T-helper 2 cell treated with Interferon-gamma antibody and Interleukin-4, amounts not matched to agents 5 μg/mL and 100 μg/mL, for 36 hours (primary cell): ENCODE results near the gene FZD10.

Source experiments
- DNase-seq: peaks from one replicate; pipeline ENCODE4 v3.0.0; 2021; ENCODE audit warnings: low spot score
- H3K27ac Mint-ChIP-seq: one replicate; pipeline ENCODE4 v1.8.0; 2021; ENCODE audit warnings: mild to moderate bottlenecking, mixed read lengths
- H3K27me3 Mint-ChIP-seq: one replicate; pipeline ENCODE4 v1.8.0; 2021; ENCODE audit warnings: low read depth, mixed read lengths
- H3K36me3 Mint-ChIP-seq: one replicate; pipeline ENCODE4 v1.8.0; 2021; ENCODE audit warnings: low read depth, mixed read lengths
- H3K4me1 Mint-ChIP-seq: one replicate; pipeline ENCODE4 v1.8.0; 2021; ENCODE audit warnings: low read depth, mixed read lengths
- H3K4me3 Mint-ChIP-seq: one replicate; pipeline ENCODE4 v1.8.0; 2022; ENCODE audit warnings: mild to moderate bottlenecking, moderate library complexity, mixed read lengths
- H3K9me3 Mint-ChIP-seq: one replicate; pipeline ENCODE4 v1.8.0; 2021; ENCODE audit warnings: mixed read lengths

FZD10 gene

DNA sequence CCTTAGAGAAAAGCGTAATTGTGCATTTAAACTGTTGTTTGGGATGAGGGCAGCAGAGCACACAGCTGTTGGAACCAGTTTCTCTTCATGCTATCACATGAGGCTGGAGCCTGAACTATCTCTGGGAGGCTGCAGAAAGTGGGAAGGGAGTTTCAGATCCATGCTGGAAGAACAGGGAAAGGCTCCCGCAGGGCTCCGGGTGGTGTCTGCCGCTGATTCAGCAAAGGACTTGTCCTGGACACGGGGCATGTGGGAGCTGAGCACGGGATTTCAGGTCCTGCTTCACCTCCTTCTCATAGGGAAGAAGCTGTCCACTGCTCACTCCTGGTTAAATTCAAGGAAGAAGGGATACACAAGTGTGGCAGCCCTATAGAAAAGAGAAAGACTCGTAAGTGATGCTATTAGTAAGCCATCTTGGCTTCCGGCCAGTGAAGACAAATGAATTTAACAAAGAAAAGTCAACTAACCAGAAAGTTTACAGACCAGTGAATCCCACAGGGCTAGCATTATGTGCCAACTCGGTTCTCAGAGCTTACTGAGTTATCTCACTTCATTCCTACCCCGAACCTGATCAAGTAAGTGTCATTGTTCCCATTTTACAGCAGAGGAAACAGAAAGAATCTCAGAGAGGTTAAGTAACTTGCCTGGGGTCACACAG is 6.7 kb upstream of the FZD10 start:
- no peak for DNase-seq
- H3K36me3 Mint-ChIP-seq, result no peaks in the 10 kb centered on the region
- H3K4me3 Mint-ChIP-seq, result no peak overlapping the region
- H3K4me1 Mint-ChIP-seq, result no peaks in the 10 kb centered on the region
- no peaks in the 10 kb centered on the region for H3K9me3 Mint-ChIP-seq
- H3K27ac Mint-ChIP-seq, result no peak overlapping the region
- peaks cover 6% of the 10 kb centered on the region for H3K27me3 Mint-ChIP-seq

GRCh38 chr12:130156652-130157275 is 5.5 kb upstream of the FZD10 start:
- peaks cover 11% of the 10 kb centered on the region for H3K27me3 Mint-ChIP-seq
- H3K27ac Mint-ChIP-seq, result no peak overlapping the region
- H3K9me3 Mint-ChIP-seq, result no peaks in the 10 kb centered on the region
- H3K4me3 Mint-ChIP-seq, result no peak overlapping the region
- H3K36me3 Mint-ChIP-seq, result no peaks in the 10 kb centered on the region
- DNase-seq, result no peak
- H3K4me1 Mint-ChIP-seq, result no peaks in the 10 kb centered on the region

DNA sequence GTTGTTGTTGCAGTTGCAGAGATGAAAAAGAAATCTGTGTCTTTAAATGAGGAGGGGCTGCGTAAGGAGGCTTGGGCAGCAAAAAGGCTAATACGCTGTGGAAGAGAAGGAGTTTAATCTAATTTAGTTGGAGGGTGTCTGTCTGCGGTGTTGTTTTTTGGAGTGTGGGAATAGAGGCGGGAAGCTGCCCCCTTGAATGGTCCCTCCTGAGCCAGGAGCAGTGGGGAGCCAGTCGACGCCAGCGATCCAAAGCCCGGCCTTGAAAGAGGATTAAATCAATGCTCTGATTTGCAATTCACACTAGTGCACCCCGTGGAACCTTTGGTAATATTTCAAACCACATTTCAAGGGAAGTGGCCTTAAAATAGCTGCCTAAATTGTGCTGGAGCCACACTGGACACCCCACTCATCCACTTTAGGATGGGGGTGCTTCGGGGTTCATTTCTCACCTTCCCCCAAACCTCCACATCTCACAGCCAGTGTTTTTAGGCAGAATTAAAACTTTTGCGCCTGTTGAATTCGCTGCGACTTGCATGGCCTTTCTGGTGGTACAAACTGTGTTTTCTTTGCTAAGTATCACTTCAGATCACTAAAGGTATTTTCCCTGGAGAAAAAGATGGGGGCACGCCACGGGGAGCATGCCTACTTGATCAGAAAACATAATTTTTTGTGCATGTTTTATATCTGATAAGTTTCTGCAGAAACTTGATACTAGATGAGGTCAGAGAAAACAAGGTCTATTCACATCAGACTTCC is 4.1 kb upstream of the FZD10 start:
- Mint-ChIP-seq H3K36me3 (no peaks in the 10 kb centered on the region), H3K27ac (no peak overlapping the region), H3K4me1 (no peaks in the 10 kb centered on the region), H3K27me3 (peaks cover 15% of the 10 kb centered on the region), H3K4me3 (no peak overlapping the region), H3K9me3 (no peaks in the 10 kb centered on the region)
- DNase-seq, result no peak

GRCh38 chr12:130158754-130159059 is 3.6 kb upstream of the FZD10 start:
- no peak for DNase-seq
- H3K36me3 Mint-ChIP-seq, result no peaks in the 10 kb centered on the region

DNA sequence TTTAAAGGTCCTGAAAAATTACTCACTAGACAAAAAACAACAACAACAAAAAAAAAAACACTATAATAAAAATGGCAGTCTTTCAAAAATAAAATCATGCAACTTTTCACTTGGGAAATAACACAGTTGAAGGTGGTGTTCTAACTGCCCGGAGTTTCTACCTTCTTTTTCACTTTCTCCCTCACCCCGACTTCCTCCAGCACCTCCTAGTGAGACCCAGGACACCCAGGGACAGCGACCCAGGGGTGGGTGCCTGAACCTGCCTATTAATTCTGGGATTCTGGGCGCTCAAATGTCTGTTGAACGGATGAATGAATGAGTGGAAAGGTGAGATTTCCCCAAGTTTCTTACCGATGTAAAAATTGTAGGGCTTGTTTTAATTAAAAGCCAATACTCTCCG is 2.0 kb upstream of the FZD10 start:
- no peaks in the 10 kb centered on the region for H3K9me3 Mint-ChIP-seq
- no peaks in the 10 kb centered on the region for H3K4me1 Mint-ChIP-seq
- H3K27ac Mint-ChIP-seq, result no peak overlapping the region
- H3K4me3 Mint-ChIP-seq, result no peak overlapping the region
- H3K36me3 Mint-ChIP-seq, result no peaks in the 10 kb centered on the region
- DNase-seq, result no peak
- peaks cover 35% of the 10 kb centered on the region for H3K27me3 Mint-ChIP-seq

More at GRCh38 chr12:130158754-130159059, 3.6 kb upstream of the FZD10 start:
- H3K4me1 Mint-ChIP-seq, result no peaks in the 10 kb centered on the region
- no peaks in the 10 kb centered on the region for H3K9me3 Mint-ChIP-seq
- H3K27ac Mint-ChIP-seq, result no peak overlapping the region
- H3K4me3 Mint-ChIP-seq, result no peak overlapping the region
- peaks cover 19% of the 10 kb centered on the region for H3K27me3 Mint-ChIP-seq

GRCh38 chr12:130160711-130161231 is 1.5 kb upstream of the FZD10 start:
- H3K9me3 Mint-ChIP-seq, result no peaks in the 10 kb centered on the region
- H3K27me3 Mint-ChIP-seq, result peaks cover 38% of the 10 kb centered on the region

DNA sequence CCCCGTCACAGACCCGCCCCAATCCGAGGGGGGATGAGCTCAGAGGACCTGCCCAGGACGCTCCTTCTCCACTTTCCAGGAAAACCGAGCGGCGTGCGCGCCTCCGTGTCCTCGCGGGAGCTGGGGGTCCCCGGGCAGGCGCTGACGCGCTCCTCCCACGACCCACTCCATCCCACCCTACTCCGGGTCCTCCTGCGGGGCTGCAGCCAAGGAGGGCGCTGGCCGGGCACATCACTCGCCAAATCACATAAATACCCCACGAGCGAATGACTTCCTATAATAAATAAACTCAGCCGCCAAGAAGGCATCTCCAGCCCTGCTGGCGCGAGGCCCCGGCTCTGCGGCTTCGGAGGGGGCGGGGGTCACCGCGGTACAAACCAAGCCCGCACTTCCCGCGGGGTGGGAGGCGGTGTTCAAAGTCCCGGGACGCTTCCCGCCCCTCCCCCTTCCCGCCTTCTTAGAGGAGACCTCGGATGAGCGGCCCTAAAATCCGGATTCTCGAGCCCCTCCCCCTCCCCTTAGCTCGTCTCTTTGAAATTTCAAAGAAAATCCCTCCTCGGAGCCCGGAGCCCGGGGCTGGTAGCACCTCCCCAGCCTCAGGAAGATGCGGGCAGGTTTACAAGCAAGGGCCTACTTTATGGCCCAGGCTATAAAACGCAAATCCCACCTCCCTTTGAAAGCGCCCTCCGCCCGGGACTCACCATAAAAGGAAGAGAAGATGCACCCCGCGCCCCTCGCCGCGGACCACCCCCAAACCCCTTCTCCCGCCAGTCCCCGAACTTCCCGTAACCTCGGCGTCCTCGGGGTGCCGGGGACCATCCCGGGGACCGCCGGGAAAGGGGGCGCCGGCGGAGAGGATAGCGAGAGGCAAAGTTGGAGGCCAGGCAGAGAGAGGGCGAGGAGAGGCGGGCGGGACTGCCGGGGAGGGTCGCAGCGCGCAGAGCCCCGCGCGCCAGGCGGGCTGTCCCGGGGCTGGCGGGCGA is 712 bp upstream of the FZD10 start:
- H3K9me3 Mint-ChIP-seq, result no peaks in the 10 kb centered on the region
- no peaks in the 10 kb centered on the region for H3K36me3 Mint-ChIP-seq
- H3K27me3 Mint-ChIP-seq, result peaks cover 45% of the 10 kb centered on the region

More at GRCh38 chr12:130160711-130161231, 1.5 kb upstream of the FZD10 start:
- DNase-seq, result no peak
- Mint-ChIP-seq H3K27ac (no peak overlapping the region), H3K36me3 (no peaks in the 10 kb centered on the region), H3K4me1 (no peaks in the 10 kb centered on the region), H3K4me3 (no peak overlapping the region)

DNA sequence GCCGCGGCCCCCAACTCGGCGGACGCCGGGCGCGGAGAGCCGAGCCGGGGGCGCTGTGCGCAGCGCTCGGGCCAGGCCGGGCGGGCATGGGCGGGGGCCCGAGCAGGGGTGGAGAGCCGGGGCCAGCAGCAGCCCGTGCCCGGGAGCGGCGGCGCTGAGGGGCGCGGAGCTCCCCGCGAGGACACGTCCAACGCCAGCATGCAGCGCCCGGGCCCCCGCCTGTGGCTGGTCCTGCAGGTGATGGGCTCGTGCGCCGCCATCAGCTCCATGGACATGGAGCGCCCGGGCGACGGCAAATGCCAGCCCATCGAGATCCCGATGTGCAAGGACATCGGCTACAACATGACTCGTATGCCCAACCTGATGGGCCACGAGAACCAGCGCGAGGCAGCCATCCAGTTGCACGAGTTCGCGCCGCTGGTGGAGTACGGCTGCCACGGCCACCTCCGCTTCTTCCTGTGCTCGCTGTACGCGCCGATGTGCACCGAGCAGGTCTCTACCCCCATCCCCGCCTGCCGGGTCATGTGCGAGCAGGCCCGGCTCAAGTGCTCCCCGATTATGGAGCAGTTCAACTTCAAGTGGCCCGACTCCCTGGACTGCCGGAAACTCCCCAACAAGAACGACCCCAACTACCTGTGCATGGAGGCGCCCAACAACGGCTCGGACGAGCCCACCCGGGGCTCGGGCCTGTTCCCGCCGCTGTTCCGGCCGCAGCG is 639 bp downstream of the FZD10 start:
- peak overlapping the region; percentile 66 for H3K4me3 Mint-ChIP-seq

More for the DNA sequence above, 712 bp upstream of the FZD10 start:
- Mint-ChIP-seq H3K4me3 (peak overlapping the region; percentile 43), H3K4me1 (no peaks in the 10 kb centered on the region), H3K27ac (no peak overlapping the region)
- no peak for DNase-seq

GRCh38 chr12:130163461-130164215 is 1.4 kb downstream of the FZD10 start:
- H3K4me3 Mint-ChIP-seq, result peak overlapping the region; percentile 49
- no peaks in the 10 kb centered on the region for H3K9me3 Mint-ChIP-seq
- DNase-seq, result no peak
- H3K36me3 Mint-ChIP-seq, result no peaks in the 10 kb centered on the region
- peak overlapping the region; percentile 52 for H3K27ac Mint-ChIP-seq
- H3K4me1 Mint-ChIP-seq, result no peaks in the 10 kb centered on the region
- H3K27me3 Mint-ChIP-seq, result peaks cover 51% of the 10 kb centered on the region

More for the DNA sequence above, 639 bp downstream of the FZD10 start:
- H3K36me3 Mint-ChIP-seq, result no peaks in the 10 kb centered on the region
- H3K4me1 Mint-ChIP-seq, result no peaks in the 10 kb centered on the region
- DNase-seq, result no peak
- no peak overlapping the region for H3K27ac Mint-ChIP-seq
- H3K27me3 Mint-ChIP-seq, result peaks cover 46% of the 10 kb centered on the region
- no peaks in the 10 kb centered on the region for H3K9me3 Mint-ChIP-seq

- no peaks in the 10 kb centered on the region for H3K36me3 Mint-ChIP-seq
- H3K27ac Mint-ChIP-seq, result peak overlapping the region; percentile 20
- H3K27me3 Mint-ChIP-seq, result peaks cover 51% of the 10 kb centered on the region
- H3K4me1 Mint-ChIP-seq, result no peaks in the 10 kb centered on the region
- H3K4me3 Mint-ChIP-seq, result no peak overlapping the region
- no peaks in the 10 kb centered on the region for H3K9me3 Mint-ChIP-seq
- no peak for DNase-seq
Observed at GRCh38 chr12:130164216-130164542, 1.9 kb downstream of the FZD10 start.

- Mint-ChIP-seq H3K9me3 (no peaks in the 10 kb centered on the region), H3K27ac (no peak overlapping the region), H3K4me3 (no peak overlapping the region), H3K4me1 (no peaks in the 10 kb centered on the region), H3K27me3 (peaks cover 54% of the 10 kb centered on the region), H3K36me3 (no peaks in the 10 kb centered on the region)
- DNase-seq, result no peak
Observed at GRCh38 chr12:130164936-130165335, 2.7 kb downstream of the FZD10 start.

GRCh38 chr12:130166306-130166705 is 4.0 kb downstream of the FZD10 start:
- Mint-ChIP-seq H3K27me3 (peaks cover 58% of the 10 kb centered on the region), H3K4me3 (no peak overlapping the region), H3K36me3 (no peaks in the 10 kb centered on the region), H3K4me1 (no peaks in the 10 kb centered on the region), H3K27ac (no peak overlapping the region), H3K9me3 (no peaks in the 10 kb centered on the region)
- DNase-seq, result no peak
